ENCODE results near the gene SLC4A8. TPM values are rescaled to one million over a fixed set of nuclear protein-coding genes. Genes with fewer than 3 reads are reported as not detected.
"Not testable (repeated sequence)": the region's sequence is repeated elsewhere in the genome, so short reads cannot be mapped to it uniquely, and the experiment has no call there.

Gene SLC4A8
- total and polyA plus RNA-seq, 12 donors = 3.0 to 27.0 (median 11.6) TPM

GRCh38 chr12:51508285-51508684 lies 83.7 kb downstream of the SLC4A8 start:
- intact Hi-C loops (cut with DNase I) = no loop called here
- Histone ChIP-seq H3K4me3 (no peak overlapping the region), H3K4me1 (replicated peaks in 1 of 2) (no peaks in the 10 kb centered on the region), H3K27me3 (no peaks in the 10 kb centered on the region), H3K27ac (no peak overlapping the region), H3K9me3 (replicated peaks in 1 of 3) (no peaks in the 10 kb centered on the region), H3K36me3 (replicated peaks in 1 of 2) (no peaks in the 10 kb centered on the region)
- WGBS, 4 donors = 72 to 88% (median 81%) methylated on average over 5 of the region's 5 CpGs
- no peak for TF ChIP-seq POLR2A (IDR thresholded peaks at IDR 0.05)
- no peak for TF ChIP-seq CTCF (IDR thresholded peaks at IDR 0.05)
- DNase-seq = no peak

GRCh38 chr12:51511546-51512260 lies 87.1 kb downstream of the SLC4A8 start:
- no peaks in the 10 kb centered on the region for H3K36me3 ChIP-seq (replicated peaks in 1 of 2)
- no peak for DNase-seq
- no peaks in the 10 kb centered on the region for H3K4me1 ChIP-seq (replicated peaks in 1 of 2)
- no peaks in the 10 kb centered on the region for H3K9me3 ChIP-seq (replicated peaks in 1 of 3)
- WGBS, 4 donors = 96 to 98% (median 96%) methylated on average over 7 of the region's 7 CpGs
- H3K4me3 ChIP-seq = no peak overlapping the region
- TF ChIP-seq CTCF (IDR thresholded peaks at IDR 0.05) (no peak), POLR2A (IDR thresholded peaks at IDR 0.05) (no peak)
- intact Hi-C loops (cut with DNase I) = no loop called here
- H3K27me3 ChIP-seq = no peaks in the 10 kb centered on the region
- H3K27ac ChIP-seq = no peak overlapping the region

- Histone ChIP-seq H3K9me3 (replicated peaks in 1 of 3) (no peaks in the 10 kb centered on the region), H3K4me1 (replicated peaks in 1 of 2) (no peaks in the 10 kb centered on the region), H3K4me3 (no peak overlapping the region), H3K27me3 (no peaks in the 10 kb centered on the region), H3K27ac (no peak overlapping the region), H3K36me3 (replicated peaks in 1 of 2) (no peaks in the 10 kb centered on the region)
- intact Hi-C loops (cut with DNase I) = no loop called here
- no peak for TF ChIP-seq CTCF (IDR thresholded peaks at IDR 0.05)
- no peak for TF ChIP-seq POLR2A (IDR thresholded peaks at IDR 0.05)
- 92 to 100% (median 95%) methylated on average over 2 of the region's 2 CpGs for whole genome bisulfite sequencing, 4 donors
- no peak for DNase-seq
Observed at GRCh38 chr12:51512438-51512837, 87.8 kb downstream of the SLC4A8 start.

- H3K27me3 ChIP-seq; H3K9me3 ChIP-seq (replicated peaks in 1 of 3); DNase-seq; H3K4me3 ChIP-seq; H3K36me3 ChIP-seq (replicated peaks in 1 of 2); H3K4me1 ChIP-seq (replicated peaks in 1 of 2); H3K27ac ChIP-seq; intact Hi-C loops (cut with DNase I): not testable (repeated sequence)
- 87 to 95% (median 92%) methylated on average over 4 of the region's 4 CpGs for WGBS, 4 donors
Observed at GRCh38 chr12:51515037-51515436, 90.4 kb downstream of the SLC4A8 start.

GRCh38 chr12:51517316-51517715 lies 92.7 kb downstream of the SLC4A8 start:
- no peak for DNase-seq
- no peaks in the 10 kb centered on the region for H3K4me1 ChIP-seq (replicated peaks in 1 of 2)
- intact Hi-C loops (cut with DNase I) = no loop called here
- H3K27ac ChIP-seq = no peak overlapping the region
- WGBS, 4 donors = 91 to 96% (median 93%) methylated on average over 3 of the region's 3 CpGs
- TF ChIP-seq CTCF (IDR thresholded peaks at IDR 0.05) = no peak
- H3K4me3 ChIP-seq = no peak overlapping the region
- H3K9me3 ChIP-seq (replicated peaks in 1 of 3) = no peaks in the 10 kb centered on the region
- H3K36me3 ChIP-seq (replicated peaks in 1 of 2) = no peaks in the 10 kb centered on the region
- no peaks in the 10 kb centered on the region for H3K27me3 ChIP-seq

Data from adrenal gland (tissue), 12 donors.